Measurements from ENCODE around the gene ILK. TPM values are rescaled to one million over a fixed set of nuclear protein-coding genes. Genes with fewer than 3 reads are reported as not detected.

Gene ILK
- total and polyA plus RNA-seq, 2 of the 13 experiments (the other 11 are each of a cell fraction or from before 2014, with no cell fraction given), result 70.3 to 108 TPM

GRCh38 chr11:6603287-6604080 is at the start of gene ILK, which contains the start of gene RRP8 (continued):
- TF ChIP-seq BATF2 (CRISPR knock-in tag; IDR thresholded peaks at IDR 0.05) (0 out of 2 replicates have a peak, but pooled peaks have one; percentile 30), ZNF337 (CRISPR knock-in tag; IDR thresholded peaks at IDR 0.05; ENCODE audit: borderline replicate concordance, low read depth) (no peak), ATF7-NPFF (CRISPR knock-in tag; IDR thresholded peaks at IDR 0.05; ENCODE audit: low read depth) (peak; percentile 91), CREB1 (IDR thresholded peaks at IDR 0.05) (no peak), CREB1 (CRISPR knock-in tag; IDR thresholded peaks at IDR 0.05) (peak; percentile 79), ZNF121 (CRISPR knock-in tag; IDR thresholded peaks at IDR 0.05) (peak; percentile 64; the same call in 1 of the 2 replicates), ZIK1 (CRISPR knock-in tag; IDR thresholded peaks at IDR 0.05; ENCODE audit: borderline replicate concordance, low read depth) (peak; percentile 98), POGZ (CRISPR knock-in tag; IDR thresholded peaks at IDR 0.05) (peak; percentile 84), PHF21A (CRISPR knock-in tag; IDR thresholded peaks at IDR 0.05) (peak; percentile 86), LBX2 (CRISPR knock-in tag; IDR thresholded peaks at IDR 0.05; ENCODE audit: borderline replicate concordance) (0 out of 2 replicates have a peak, but pooled peaks have one; percentile 57), ZFP62 (CRISPR knock-in tag; IDR thresholded peaks at IDR 0.05) (no peak), ZZZ3 (CRISPR knock-in tag; IDR thresholded peaks at IDR 0.05; ENCODE audit: borderline replicate concordance) (peak; percentile 94; the same call in 1 of the 2 replicates), NFIC (IDR thresholded peaks at IDR 0.05; ENCODE audit: low read length) (no peak), PBX3 (CRISPR knock-in tag; IDR thresholded peaks at IDR 0.05; ENCODE audit: borderline replicate concordance) (no peak), FOXC1 (CRISPR knock-in tag; IDR thresholded peaks at IDR 0.05; ENCODE audit: borderline replicate concordance) (peak; percentile 93), RFXAP (CRISPR knock-in tag; IDR thresholded peaks at IDR 0.05; ENCODE audit: borderline replicate concordance) (no peak; the same call in 1 of the 2 replicates), ZNF354B (CRISPR knock-in tag; IDR thresholded peaks at IDR 0.05) (0 out of 2 replicates have a peak, but pooled peaks have one; percentile 87), NFATC3 (CRISPR knock-in tag; IDR thresholded peaks at IDR 0.05) (no peak), CTCF (CRISPR knock-in tag; IDR thresholded peaks at IDR 0.05) (peak; percentile 56), IKZF1 (IDR thresholded peaks at IDR 0.05) (no peak), MXI1 (IDR thresholded peaks at IDR 0.05; ENCODE audit: borderline replicate concordance, low read depth, low read length) (peak; percentile 95; the same call in 2 of the 3 replicates), HDAC6 (IDR thresholded peaks at IDR 0.05; ENCODE audit: low read depth, low read length) (no peak), ZNF776 (CRISPR knock-in tag; IDR thresholded peaks at IDR 0.05) (no peak; the same call in 1 of the 2 replicates)
